Nephron (organoid): ENCODE measurements around the gene DTD1.

Experiments used
- H3K27ac Mint-ChIP-seq, 3 experiments: 2 replicates each; pipeline ENCODE4 v1.8.0; 2020; ENCODE audit warnings: mixed read lengths in 3 of 3, mild to moderate bottlenecking in 2 of 3, moderate library complexity in 1 of 3
- H3K27me3 Mint-ChIP-seq: 2 replicates; pipeline ENCODE4 v1.8.0; 2021; ENCODE audit warnings: low read depth, mild to moderate bottlenecking, moderate library complexity, mixed read lengths
- H3K36me3 Mint-ChIP-seq: 2 replicates; pipeline ENCODE4 v1.8.0; 2020; ENCODE audit warnings: low read depth, mixed read lengths
- H3K4me1 Mint-ChIP-seq: 2 replicates; pipeline ENCODE4 v1.8.0; 2020; ENCODE audit warnings: mixed read lengths
- H3K4me3 Mint-ChIP-seq, 3 experiments: 2 replicates each; pipeline ENCODE4 v1.8.0; 2020; ENCODE audit warnings: mild to moderate bottlenecking in 3 of 3, mixed read lengths in 3 of 3, moderate library complexity in 2 of 3
- H3K9me3 Mint-ChIP-seq: 2 replicates; pipeline ENCODE4 v1.8.0; 2020; ENCODE audit warnings: mixed read lengths
- TF ChIP-seq, protein P1 (sequence below), 3 experiments: fragments of 200-600 bp; sonication (generic); IDR thresholded peaks; one replicate each; pipeline ENCODE4 v1.5.0; 2021; ENCODE audit warnings: antibody characterized with exemption in 3 of 3; ENCODE audit not compliant: unreplicated experiment in 3 of 3

DTD1 gene

GRCh38 chr20:18548465-18548864 lies 39.4 kb upstream of the DTD1 start:
- Mint-ChIP-seq H3K4me1 (no peaks in the 10 kb centered on the region), H3K27ac (no peak overlapping the region), H3K27me3 (no peaks in the 10 kb centered on the region), H3K9me3 (no peaks in the 10 kb centered on the region), H3K36me3 (peaks cover 41% of the 10 kb centered on the region), H3K4me3 (no peak overlapping the region)
- TF ChIP-seq, protein P1, sequence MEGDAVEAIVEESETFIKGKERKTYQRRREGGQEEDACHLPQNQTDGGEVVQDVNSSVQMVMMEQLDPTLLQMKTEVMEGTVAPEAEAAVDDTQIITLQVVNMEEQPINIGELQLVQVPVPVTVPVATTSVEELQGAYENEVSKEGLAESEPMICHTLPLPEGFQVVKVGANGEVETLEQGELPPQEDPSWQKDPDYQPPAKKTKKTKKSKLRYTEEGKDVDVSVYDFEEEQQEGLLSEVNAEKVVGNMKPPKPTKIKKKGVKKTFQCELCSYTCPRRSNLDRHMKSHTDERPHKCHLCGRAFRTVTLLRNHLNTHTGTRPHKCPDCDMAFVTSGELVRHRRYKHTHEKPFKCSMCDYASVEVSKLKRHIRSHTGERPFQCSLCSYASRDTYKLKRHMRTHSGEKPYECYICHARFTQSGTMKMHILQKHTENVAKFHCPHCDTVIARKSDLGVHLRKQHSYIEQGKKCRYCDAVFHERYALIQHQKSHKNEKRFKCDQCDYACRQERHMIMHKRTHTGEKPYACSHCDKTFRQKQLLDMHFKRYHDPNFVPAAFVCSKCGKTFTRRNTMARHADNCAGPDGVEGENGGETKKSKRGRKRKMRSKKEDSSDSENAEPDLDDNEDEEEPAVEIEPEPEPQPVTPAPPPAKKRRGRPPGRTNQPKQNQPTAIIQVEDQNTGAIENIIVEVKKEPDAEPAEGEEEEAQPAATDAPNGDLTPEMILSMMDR (IDR thresholded peaks at IDR 0.05; ENCODE audit: unreplicated experiment in 3 of 3): no peak

- Mint-ChIP-seq H3K36me3 (peaks cover 65% of the 10 kb centered on the region), H3K9me3 (no peaks in the 10 kb centered on the region), H3K27ac (no peak overlapping the region), H3K27me3 (no peaks in the 10 kb centered on the region), H3K4me1 (no peaks in the 10 kb centered on the region), H3K4me3 (no peak overlapping the region)
- TF ChIP-seq, protein P1 (IDR thresholded peaks at IDR 0.05; ENCODE audit: unreplicated experiment in 3 of 3): no peak
Observed at GRCh38 chr20:18553746-18554145, 34.1 kb upstream of the DTD1 start.

- Mint-ChIP-seq H3K4me1 (peaks cover 11% of the 10 kb centered on the region), H3K27me3 (no peaks in the 10 kb centered on the region), H3K36me3 (peaks cover 40% of the 10 kb centered on the region), H3K9me3 (no peaks in the 10 kb centered on the region), H3K27ac (peak within 1 kb of the TSS; percentile 96 to 99 (median 99)), H3K4me3 (peak within 1 kb of the TSS; percentile 93 to 99 (median 98))
- TF ChIP-seq, protein P1 (IDR thresholded peaks at IDR 0.05; ENCODE audit: unreplicated experiment in 3 of 3): no peak
Observed at GRCh38 chr20:18566892-18567738, 20.7 kb upstream of the DTD1 start, which contains the start of gene SMIM26. SMIM26 (plus strand) TSS chr20:18567432; CDS start chr20:18567479, 47 bp downstream.

GRCh38 chr20:18567739-18568091 lies 20.1 kb upstream of the DTD1 start:
- peak overlapping the region; percentile 96 to 99 (median 99) for H3K27ac Mint-ChIP-seq
- H3K4me3 Mint-ChIP-seq: peak overlapping the region; percentile 93 to 99 (median 98)
- peaks cover 11% of the 10 kb centered on the region for H3K4me1 Mint-ChIP-seq
- no peaks in the 10 kb centered on the region for H3K9me3 Mint-ChIP-seq
- no peaks in the 10 kb centered on the region for H3K27me3 Mint-ChIP-seq
- TF ChIP-seq, protein P1 (IDR thresholded peaks at IDR 0.05; ENCODE audit: unreplicated experiment in 3 of 3): no peak
- peaks cover 41% of the 10 kb centered on the region for H3K36me3 Mint-ChIP-seq

GRCh38 chr20:18571009-18571408 lies 16.8 kb upstream of the DTD1 start:
- TF ChIP-seq, protein P1 (IDR thresholded peaks at IDR 0.05; ENCODE audit: unreplicated experiment in 3 of 3): no peak

DNA sequence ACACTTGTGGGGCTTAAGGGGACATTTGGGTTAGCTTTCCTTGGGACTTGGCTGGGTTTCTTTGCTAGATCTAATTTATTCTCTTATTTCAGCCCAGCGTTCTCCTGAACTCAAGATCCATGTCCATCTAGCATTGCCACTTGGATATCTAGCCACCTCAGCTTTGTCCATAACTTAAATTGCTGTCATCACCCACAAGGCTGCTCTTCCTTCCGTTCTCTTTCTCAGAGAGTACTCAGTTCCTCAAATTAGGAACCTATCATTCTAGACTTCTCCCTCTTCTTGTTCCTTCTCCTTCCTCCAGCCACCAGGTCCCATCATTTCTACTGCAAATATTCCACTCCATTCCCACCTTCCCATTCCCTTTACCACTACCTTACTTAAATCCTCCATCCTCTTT lies 16.3 kb upstream of the DTD1 start:
- TF ChIP-seq, protein P1 (IDR thresholded peaks at IDR 0.05; ENCODE audit: unreplicated experiment in 3 of 3): no peak
- H3K4me3 Mint-ChIP-seq: peak overlapping the region in 2 of 3 experiments; percentile 29 to 30
- H3K36me3 Mint-ChIP-seq: peaks cover 37% of the 10 kb centered on the region
- H3K9me3 Mint-ChIP-seq: no peaks in the 10 kb centered on the region
- no peak overlapping the region for H3K27ac Mint-ChIP-seq
- no peaks in the 10 kb centered on the region for H3K27me3 Mint-ChIP-seq
- H3K4me1 Mint-ChIP-seq: peaks cover 9% of the 10 kb centered on the region

More at GRCh38 chr20:18571009-18571408, 16.8 kb upstream of the DTD1 start:
- Mint-ChIP-seq H3K27me3 (no peaks in the 10 kb centered on the region), H3K27ac (no peak overlapping the region), H3K4me3 (peak overlapping the region in 1 of 3 experiments; percentile 19), H3K9me3 (no peaks in the 10 kb centered on the region), H3K36me3 (peaks cover 37% of the 10 kb centered on the region), H3K4me1 (peaks cover 11% of the 10 kb centered on the region)
